GM21786 (cell line): ENCODE results near the gene SNX2.
A peak's percentile ranks its signal among the peaks of the same experiment; 100 is the strongest.

ENCODE experiments used
- ATAC-seq: cut with Tn5 transposase; IDR thresholded peaks from one replicate; pipeline ENCODE4 v1.9.1; 2021; ENCODE audit not compliant: unreplicated experiment

Gene SNX2

DNA sequence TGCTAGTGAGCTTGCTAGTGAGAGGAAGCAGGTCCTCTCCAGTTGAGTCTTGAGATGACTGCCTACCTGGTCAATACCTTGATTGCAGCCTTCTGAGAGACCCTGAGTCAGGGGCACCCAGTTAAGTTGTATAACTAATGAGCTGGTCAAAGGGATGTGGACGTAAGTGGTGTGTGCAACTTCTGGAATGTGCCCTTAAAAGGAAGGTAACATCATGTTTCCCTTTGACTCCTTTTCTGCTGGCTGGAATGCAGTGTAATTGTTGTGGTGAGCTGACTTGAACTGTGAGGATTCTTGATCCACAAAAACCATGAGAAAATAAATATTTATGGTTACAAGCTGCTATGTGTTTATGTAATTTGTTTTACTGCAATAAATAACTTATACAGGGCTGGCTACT lies 2.4 kb upstream of the SNX2 start:
- no peak for ATAC-seq

DNA sequence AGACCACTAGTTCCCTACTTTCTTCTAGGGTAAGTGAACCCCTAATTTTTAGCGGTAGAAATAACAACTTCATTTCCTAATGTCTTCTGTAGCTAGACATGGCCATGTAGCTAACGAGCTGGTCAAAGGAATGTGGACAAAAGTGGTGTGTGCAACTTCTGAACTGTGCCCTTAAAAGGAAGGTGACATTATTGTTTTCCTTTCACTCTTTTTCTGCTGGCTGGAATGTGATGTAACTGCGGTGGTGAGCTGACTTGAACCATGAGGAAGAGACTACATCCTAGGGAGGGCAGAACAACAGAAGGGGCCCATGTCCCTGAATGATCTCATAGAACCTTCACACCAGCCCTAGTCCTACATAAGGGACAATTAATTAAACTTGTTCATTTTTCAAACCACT lies 1.3 kb upstream of the SNX2 start:
- ATAC-seq, result no peak

DNA sequence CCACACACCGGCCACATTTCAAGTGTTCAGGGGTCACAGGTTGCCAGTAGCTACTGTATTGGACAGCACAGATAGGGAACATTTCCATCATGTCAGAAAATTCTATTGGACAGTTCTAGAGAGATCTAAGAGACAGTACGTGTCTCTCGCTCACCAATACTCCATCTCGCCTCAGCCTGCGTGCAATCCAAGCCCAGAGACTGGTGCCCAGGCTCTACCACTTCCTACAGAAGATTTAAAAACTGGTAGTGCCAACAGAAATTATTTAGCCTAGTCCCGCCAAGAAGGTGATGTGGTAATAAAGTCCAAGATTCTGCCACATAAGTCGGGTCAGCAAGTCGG lies 390 bp upstream of the SNX2 start:
- peak; percentile 25 for ATAC-seq

DNA sequence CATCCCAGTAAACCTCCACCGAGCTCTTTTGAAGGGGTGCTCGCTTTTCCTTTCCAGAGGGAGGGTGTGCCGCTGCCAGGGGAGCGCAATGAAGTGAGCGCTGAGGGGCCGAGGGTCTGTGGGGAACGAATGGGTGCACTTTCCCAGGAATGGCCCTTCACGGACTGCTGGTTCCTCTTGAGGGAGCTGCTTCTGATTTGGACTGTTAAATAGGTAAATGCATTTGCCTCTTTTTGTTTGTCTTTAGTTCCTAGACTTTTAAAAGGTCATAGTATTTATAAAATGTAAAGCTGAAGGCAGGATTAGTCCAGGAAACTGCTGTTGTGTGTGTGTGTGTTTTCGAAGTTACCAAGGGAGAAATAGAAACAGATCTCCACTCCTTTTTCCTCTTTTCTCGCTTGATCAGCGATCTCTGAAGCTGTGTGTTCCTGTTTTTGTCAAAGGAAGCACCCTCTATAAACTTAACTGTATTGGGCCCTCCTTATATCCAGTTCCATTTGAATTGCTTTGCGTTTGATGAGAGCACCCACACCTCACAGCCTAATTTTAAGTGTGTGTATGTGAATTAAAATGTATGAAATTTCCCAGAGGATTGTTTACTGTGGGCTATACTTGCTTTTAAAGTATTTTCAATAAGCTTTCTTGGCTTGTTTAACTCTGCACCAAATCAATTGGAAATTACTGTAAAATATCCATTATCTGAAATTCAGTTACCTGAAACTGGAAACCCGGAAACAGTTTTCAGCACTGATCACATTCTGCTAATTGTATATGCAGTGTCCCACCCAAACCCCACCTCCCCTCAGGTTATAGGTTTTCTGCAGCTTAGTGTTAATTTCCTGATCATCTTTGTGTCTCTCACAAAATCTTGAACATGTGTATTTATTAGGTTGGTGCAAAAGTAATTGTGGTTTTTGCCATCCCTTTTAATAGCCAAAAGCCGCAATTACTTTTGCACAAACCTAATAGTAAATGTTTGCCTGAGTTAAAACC lies 966 bp downstream of the SNX2 start:
- no peak for ATAC-seq

DNA sequence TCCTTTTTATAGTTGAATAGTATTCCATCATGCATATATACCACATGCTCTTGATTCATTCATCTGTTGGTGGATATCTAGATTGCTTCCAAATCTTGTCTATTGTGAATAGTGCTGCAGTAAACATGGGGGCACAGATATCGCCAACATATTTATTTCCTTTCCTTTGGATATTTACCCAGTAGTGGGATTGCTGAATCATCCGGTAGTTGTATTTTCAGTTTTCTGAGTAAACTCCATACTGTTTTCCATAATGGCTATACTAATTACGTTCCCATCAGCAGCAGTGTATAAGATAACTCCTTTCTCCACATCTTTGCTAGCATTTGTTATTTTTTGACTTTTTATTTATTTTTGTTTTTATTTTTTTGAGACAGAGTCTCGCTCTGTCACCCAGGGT lies 3.3 kb downstream of the SNX2 start:
- ATAC-seq, result no peak

DNA sequence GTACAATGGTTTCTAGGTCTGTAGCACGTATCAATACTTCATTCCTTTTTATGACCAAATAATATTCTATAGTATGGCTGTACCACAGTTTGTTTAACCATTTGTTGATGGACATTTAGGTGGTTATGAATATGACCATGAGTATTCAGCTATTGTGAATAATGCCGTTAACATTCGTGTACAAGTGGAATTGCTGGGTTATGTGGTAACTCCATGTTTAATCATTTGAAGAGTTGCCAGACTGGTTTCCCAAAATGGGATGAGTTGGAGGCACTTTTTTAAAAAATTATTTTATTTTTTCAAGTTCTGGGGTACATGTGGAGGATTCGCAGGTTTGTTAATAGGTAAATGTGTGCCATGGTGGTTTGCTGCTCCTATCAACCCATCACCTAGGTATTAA lies 4.6 kb downstream of the SNX2 start:
- no peak for ATAC-seq

DNA sequence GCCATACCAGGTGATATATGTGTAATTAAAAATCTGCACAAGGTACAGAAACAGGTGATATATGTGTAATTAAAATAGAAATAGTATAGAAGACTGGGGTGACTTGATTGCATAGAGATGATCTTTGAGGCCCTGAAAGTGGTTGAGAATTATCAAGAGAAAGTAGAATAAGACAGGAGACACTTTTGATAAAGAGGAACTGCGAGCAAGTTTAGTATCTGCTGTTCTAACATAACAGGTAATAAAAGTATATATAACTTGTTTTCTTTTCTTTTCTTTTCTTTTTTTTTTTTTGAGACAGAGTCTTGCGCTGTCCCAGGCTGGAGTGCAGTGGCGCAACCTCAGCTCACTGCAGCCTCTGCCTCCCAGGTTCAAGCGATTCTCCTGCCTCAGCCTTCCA lies 5.4 kb downstream of the SNX2 start:
- peak; percentile 45 for ATAC-seq

DNA sequence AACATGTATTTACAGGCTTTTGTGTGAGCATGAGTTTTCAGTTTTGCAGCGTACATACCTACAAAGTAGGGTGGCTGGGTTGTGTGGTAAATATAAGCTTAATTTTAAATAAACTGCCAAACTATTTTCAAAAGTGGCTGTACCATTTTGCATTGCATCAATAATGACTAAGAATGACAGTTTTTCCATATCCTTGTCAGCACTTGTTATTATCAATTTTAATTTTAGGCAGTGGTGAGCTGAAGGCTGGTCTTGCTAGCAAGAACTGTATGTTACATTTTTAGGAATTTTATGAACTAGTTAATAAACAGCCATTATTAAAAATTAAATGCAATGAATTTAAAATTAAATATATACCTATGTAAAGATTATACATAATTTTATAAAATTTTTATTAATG lies 6.6 kb downstream of the SNX2 start:
- ATAC-seq, result no peak

DNA sequence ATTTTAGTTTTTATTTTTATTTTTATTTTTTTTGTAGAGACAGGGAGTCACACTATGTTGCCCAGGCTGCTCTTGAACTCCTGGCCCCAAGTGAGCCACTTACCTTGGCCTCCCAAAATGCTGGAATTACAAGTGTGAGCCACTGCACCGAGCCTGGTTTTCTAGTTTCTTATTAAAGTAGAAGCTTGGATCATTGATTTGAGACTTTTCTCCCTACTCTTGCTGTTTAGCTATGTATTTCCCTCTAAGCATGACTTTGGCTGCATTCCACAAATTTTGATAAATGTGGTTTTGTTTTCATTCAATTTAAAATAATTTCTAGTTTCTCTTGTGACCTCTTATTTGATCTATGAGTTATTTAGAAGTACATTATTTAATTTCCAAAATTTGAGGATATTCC lies 10.4 kb downstream of the SNX2 start:
- ATAC-seq, result no peak

DNA sequence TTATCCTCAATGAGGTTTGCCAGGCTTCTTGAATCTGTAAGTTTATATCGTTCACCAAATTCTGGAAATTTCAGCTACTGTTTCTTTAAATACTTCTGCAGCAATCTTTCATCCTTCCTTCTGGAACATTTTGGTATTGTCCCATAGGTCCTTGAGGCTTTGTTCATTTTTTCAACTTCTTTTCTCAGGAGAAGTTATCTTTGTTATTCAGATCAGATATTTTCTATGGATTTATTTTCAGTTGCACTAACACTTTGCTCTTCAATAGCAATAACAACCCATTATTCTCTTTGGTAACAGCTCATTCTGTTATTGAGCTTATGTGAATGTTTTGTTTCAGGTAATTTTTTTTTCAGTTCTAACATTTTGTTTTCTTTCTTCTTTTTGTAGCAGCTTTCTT lies 13.5 kb downstream of the SNX2 start:
- no peak for ATAC-seq

DNA sequence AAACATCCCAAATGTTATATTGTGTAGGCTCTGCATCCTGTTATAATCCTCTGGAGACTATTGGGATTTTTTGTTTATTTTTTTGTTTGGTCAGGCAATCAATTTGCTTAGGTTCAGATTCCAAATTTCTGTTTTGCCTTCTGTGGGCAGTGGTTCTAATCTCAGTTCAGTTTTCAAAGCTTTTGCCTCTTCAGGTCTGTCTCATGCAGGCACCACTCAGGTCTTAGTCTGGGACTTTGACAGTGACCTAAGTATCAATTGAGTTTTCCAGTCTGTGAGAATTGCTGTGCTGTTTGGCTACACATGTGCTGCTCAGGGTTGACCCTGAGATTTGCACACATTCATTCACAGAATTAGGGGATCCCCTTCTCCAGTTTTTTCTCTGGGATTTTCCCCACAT lies 14.1 kb downstream of the SNX2 start:
- no peak for ATAC-seq

DNA sequence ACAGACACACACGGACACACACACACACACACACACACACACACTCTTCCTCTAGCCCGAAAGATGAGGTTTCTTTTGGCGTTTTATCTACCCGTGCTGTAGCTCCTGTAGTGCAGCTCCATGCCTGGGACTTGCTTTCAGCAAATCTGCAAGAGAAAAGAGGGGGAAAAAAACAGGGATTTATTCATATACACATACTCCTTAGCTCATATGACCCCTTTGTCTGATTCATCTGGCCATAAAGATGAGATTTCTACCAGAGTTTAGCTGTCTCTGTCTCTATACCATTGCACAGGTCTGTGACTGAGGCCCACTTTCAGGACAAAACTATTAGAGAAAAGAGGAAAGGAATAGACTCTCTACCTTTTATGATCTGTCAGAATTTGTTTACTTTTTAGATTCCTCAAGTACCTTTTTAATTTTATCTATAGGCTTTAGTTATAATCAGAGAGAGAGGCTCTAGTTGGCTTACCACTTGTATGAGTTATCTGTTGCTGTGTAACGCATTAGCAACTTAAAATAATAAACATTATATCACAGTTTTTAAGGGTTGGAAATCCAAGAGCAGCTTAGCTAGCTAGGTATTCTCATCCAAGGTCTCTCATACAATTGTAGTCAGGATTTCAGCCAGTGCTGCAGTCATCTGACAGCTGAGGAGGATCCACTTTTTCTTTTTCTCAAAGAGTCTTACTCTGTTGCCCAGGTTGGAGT lies 14.7 kb downstream of the SNX2 start:
- ATAC-seq, result no peak

DNA sequence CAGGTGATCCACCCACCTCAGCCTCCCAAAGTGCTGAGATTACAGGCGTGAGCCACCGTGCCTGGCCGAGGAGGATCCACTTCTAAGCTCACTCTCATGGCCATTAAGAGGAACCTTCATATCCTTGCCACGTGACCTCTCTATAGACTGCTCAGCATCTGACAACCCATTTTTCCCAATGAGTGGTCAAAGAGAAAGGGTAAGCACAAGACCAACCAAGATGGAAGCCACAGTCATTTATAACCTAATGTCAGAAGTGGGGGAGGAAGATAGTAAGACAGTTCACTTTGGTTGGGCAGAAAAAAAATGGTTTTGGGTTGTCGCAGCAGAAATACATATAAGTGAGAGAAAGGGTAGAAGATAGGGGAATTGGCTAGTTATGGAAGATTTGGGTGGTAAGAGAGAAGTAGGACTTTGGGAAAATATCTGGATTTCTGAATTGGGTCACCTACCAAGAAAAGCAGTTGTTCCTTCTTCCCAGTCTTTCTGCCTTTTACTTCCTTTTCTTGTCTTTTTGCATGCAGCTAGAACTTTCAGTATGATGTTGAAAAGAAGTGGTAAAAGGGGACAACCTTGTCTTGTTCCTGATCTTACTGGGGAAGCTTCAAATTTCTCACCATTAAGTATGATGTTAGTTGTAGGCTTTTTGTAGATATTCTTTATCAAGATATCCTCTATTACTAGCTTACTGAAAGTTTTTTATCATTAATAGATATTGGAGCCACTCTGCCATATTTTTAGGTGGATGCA lies 15.6 kb downstream of the SNX2 start:
- ATAC-seq, result no peak

DNA sequence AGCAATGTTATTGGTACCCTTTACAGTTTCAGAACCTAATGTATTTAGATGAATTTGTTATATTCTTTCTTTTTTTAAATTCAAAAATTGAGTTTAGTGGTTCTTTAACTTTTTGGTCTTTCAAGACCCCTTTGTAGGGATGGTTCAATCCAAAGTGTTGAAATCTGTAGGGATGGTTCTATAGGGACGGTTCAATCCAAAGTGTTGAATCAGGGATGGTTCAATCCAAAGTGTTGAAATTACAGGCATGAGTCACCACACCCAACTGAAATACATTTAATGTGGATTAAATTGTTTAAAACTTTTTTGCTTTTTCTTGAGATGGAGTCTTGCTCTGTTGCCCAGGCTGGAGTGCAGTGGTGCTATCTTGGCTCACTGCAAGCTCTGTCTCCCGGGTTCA lies 30.6 kb downstream of the SNX2 start:
- no peak for ATAC-seq

DNA sequence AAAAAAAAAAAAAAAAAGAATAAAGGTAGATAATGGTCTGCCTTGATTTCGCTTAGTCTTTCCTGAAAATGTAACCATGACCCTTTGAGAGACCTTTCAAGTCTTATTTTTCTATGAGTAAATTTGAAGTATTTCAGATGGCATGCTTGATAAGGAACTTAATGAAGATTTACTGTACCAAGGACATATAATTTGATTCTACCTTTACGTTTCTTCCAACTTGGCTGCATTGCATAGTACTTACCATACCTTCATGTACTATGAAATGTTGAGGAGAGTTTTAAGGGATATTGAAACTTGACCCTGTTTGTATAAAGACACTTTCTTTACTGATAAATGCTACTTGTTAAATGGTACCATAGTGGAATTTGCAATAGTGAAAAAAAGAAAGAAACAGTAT lies 35.5 kb downstream of the SNX2 start:
- no peak for ATAC-seq

DNA sequence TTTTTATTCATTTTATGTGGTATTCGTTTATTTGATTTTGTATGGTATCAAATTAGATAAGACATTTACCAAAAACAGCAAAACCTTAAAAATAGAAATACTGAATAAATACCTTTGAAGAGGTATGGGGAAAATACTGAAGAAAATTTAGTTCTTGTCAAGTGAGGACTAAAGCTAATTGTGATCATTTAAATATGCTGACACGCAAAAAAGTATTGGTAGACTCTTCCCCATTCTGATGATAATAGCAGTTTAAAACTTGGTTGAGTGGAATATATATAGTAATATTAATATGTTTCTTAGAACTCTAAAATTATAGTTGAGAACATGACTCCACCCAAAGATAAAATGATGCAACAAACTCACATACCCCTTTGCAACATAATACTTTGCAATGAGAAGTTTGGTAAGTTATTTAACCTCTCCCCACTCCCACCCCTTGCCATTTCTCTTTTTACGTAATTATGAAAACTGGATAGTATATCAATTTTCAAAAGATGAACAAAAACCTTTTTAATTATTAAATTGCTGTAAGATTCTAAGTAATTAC lies 40.4 kb downstream of the SNX2 start:
- no peak for ATAC-seq

DNA sequence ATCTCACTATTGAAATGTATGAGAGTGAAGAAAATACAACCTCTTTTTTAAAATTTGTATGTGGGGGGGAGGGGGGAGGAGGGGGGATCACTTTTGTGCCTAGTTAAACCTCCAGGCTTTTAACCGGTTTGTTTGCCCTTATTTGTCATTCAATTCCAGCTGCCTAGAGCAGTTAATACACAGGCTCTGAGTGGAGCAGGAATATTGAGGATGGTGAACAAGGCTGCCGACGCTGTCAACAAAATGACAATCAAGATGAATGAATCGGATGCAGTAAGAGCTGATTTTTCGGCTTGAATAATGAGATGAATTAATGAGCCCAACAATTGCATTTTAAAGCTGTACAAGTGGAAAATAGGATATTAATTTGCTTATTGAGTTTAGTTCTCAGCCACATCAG lies 41.9 kb downstream of the SNX2 start:
- no peak for ATAC-seq

DNA sequence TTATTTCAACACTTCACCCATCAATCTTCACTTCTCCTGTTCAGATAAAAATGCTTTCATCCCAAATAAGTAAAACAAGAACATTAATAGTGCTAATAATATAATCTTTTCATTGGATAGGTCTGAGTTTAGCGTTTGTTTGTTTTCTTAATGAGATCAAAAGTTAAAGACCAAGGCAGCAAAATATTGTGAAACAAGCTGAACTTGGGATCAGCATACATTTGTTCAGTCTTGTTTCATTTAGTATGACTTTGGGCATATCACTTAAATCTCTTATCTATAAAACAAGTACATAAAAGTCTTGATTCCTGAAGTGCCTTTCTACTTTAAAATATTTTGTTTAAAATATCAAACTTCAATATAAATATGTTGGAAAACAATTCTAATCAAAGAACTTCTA lies 57.1 kb downstream of the SNX2 start:
- ATAC-seq, result no peak

DNA sequence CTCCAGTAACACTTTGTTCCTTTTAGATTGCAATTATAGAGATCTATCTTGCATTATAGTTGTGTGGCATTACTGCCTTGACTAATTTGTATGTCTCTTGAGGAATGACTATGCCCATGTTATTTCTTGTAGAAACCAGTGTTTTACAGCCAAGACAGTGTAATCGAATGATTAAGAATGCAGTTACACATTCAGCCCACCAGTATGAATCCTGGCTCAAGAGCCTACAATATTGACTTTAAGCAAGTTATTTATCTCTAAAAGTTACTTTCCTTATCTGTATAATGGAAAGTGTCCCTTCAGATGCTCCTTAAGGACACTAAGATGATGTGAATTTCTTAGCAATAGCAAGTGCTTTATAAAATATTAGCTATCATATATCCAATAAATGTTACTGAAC lies 60.8 kb downstream of the SNX2 start:
- ATAC-seq, result no peak

DNA sequence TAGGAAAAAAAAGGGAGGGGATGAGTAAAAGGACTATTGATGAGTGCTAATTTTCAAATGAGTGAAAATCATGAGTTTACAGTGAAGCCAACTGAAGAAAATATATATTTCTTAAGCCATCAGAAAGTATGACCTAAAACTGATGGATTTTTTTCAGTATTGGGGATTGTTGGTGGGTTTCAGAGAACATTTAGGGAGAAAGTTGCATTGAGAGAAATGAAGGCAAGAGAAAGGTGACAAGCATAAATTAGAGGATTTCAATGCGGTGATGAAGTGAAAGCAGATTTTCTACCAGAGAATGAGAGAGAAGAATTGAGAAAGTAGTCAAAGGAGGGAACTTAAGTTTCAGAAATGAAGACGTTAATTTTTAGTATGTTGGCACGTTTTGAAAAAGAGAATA lies 62.1 kb downstream of the SNX2 start:
- ATAC-seq, result no peak

DNA sequence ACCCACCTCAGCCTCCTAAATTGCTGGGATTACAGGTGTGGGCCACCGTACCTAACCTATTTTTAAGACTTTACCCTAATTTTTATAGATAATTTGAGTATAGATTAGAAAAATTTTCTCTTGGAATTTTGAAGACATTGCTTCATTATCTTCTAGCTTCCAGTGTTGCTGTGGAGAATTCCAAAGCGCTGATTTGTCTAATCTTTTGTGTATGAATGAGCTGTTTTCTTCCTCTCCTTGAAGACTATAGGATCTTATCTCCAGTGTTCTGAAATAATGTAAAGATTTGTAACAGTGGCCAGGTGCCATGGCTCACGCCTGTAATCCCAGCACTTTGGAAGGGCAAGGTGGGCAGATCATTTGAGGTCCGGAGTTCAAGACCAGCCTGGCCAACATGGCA lies 64.9 kb downstream of the SNX2 start:
- no peak for ATAC-seq
